ENCODE data around the gene COG1.

COG1 gene

DNA sequence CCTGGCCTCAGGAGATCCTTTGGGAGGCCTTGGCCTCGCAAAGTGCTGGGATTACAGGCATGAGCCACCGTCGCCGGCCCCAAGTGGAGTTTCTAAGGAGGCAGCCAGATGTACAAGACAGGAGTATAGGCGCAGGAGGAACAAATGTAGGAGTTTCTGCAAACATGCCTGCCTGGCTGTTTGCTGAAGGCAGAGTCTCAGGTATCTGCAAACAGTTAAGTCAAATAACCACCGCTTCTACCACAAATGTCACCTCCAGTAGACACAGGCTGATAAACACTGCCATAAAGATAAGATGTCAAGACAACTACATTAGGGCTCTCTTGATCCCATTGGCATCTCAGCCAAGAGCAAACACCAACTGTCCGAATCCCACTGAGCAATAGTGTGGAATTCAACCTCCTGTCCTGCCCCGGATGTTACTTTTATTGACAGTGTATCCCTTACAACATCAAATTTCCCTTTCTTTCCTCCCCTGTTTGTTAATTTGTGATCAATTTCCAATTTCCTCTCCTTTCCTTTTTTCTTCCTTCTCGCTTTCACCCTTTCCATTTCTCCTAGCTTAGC, 5.6 kb upstream of the COG1 start:
- Histone ChIP-seq H3K27me3 (ENCODE audit: insufficient read depth, low read length) (no peaks in the 10 kb centered on the region), H3K9me3 (ENCODE audit: low read length) (no peaks in the 10 kb centered on the region)

DNA sequence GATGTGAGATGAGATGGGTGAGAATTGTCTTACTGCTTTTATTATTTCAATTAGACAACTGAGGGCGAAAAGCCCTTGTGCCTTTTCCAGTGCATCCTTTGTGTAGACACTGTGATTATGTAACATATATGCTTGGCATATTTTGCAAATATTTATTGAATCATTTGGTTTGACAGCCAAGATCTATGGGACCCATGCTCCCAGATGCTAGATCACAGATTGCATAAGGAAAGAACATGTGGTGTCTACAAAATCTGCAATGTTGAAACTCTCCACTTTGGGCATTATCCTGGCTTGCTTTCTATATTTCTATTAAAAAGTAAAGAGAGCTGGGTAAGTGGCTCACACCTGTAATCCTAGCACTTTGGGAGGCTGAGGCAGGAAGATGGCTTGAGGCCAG, 4.8 kb upstream of the COG1 start:
- Histone ChIP-seq H3K9me2 (ENCODE audit: low read depth, low read length) (no peaks in the 10 kb centered on the region), H3K79me2 (ENCODE audit: insufficient read depth, low read length) (no peaks in the 10 kb centered on the region), H3K4me3 (ENCODE audit: low read depth, low read length, poor library complexity, severe bottlenecking) (no peak overlapping the region), H3K27me3 (ENCODE audit: insufficient read depth, low read length) (no peaks in the 10 kb centered on the region), H3K9ac (ENCODE audit: low read length) (no peak overlapping the region), H3K4me2 (ENCODE audit: low read length) (no peak overlapping the region), H3K36me3 (ENCODE audit: insufficient read depth, low read length) (no peaks in the 10 kb centered on the region), H4K20me1 (ENCODE audit: insufficient read depth, low read length) (no peaks in the 10 kb centered on the region), H3F3A (ENCODE audit: insufficient read depth, low read length) (no peaks in the 10 kb centered on the region), H3K9me3 (ENCODE audit: low read length) (no peaks in the 10 kb centered on the region), H2AFZ (ENCODE audit: low read length) (no peak overlapping the region), H3K27ac (ENCODE audit: low read depth, low read length, poor library complexity, severe bottlenecking) (no peak overlapping the region), H3K4me1 (ENCODE audit: insufficient read depth, low read length, severe bottlenecking) (peaks cover 17% of the 10 kb centered on the region)
- TF ChIP-seq EZH2 (IDR thresholded peaks at IDR 0.05; ENCODE audit: borderline replicate concordance, low read length): no peak
- TF ChIP-seq CTCF (IDR thresholded peaks at IDR 0.05; ENCODE audit: low read length): no peak

More for the DNA sequence above, 5.6 kb upstream of the COG1 start:
- no peaks in the 10 kb centered on the region for H3K36me3 ChIP-seq (ENCODE audit: insufficient read depth, low read length)
- H3K9me2 ChIP-seq (ENCODE audit: low read depth, low read length): no peaks in the 10 kb centered on the region
- no peak overlapping the region for H3K4me3 ChIP-seq (ENCODE audit: low read depth, low read length, poor library complexity, severe bottlenecking)
- no peaks in the 10 kb centered on the region for H3K79me2 ChIP-seq (ENCODE audit: insufficient read depth, low read length)
- H4K20me1 ChIP-seq (ENCODE audit: insufficient read depth, low read length): no peaks in the 10 kb centered on the region
- no peak overlapping the region for H3K9ac ChIP-seq (ENCODE audit: low read length)
- peaks cover 17% of the 10 kb centered on the region for H3K4me1 ChIP-seq (ENCODE audit: insufficient read depth, low read length, severe bottlenecking)
- no peak overlapping the region for H2AFZ ChIP-seq (ENCODE audit: low read length)
- no peak for TF ChIP-seq EZH2 (IDR thresholded peaks at IDR 0.05; ENCODE audit: borderline replicate concordance, low read length)
- no peak for TF ChIP-seq CTCF (IDR thresholded peaks at IDR 0.05; ENCODE audit: low read length)
- H3K27ac ChIP-seq (ENCODE audit: low read depth, low read length, poor library complexity, severe bottlenecking): no peak overlapping the region
- no peaks in the 10 kb centered on the region for H3F3A ChIP-seq (ENCODE audit: insufficient read depth, low read length)
- H3K4me2 ChIP-seq (ENCODE audit: low read length): no peak overlapping the region

- H3K4me1 ChIP-seq (ENCODE audit: insufficient read depth, low read length, severe bottlenecking): peaks cover 26% of the 10 kb centered on the region
- TF ChIP-seq CTCF (IDR thresholded peaks at IDR 0.05; ENCODE audit: low read length) (peak; percentile 22; the same call in 1 of the 2 replicates), EZH2 (IDR thresholded peaks at IDR 0.05; ENCODE audit: borderline replicate concordance, low read length) (no peak)
- H3K9me3 ChIP-seq (ENCODE audit: low read length): no peaks in the 10 kb centered on the region
- no peaks in the 10 kb centered on the region for H3K79me2 ChIP-seq (ENCODE audit: insufficient read depth, low read length)
- H3K9ac ChIP-seq (ENCODE audit: low read length): no peak overlapping the region
- H3K4me2 ChIP-seq (ENCODE audit: low read length): no peak overlapping the region
- H3F3A ChIP-seq (ENCODE audit: insufficient read depth, low read length): no peaks in the 10 kb centered on the region
- H4K20me1 ChIP-seq (ENCODE audit: insufficient read depth, low read length): no peaks in the 10 kb centered on the region
- no peak overlapping the region for H3K27ac ChIP-seq (ENCODE audit: low read depth, low read length, poor library complexity, severe bottlenecking)
- no peak overlapping the region for H2AFZ ChIP-seq (ENCODE audit: low read length)
- no peaks in the 10 kb centered on the region for H3K9me2 ChIP-seq (ENCODE audit: low read depth, low read length)
- no peaks in the 10 kb centered on the region for H3K36me3 ChIP-seq (ENCODE audit: insufficient read depth, low read length)
- H3K4me3 ChIP-seq (ENCODE audit: low read depth, low read length, poor library complexity, severe bottlenecking): no peak overlapping the region
- H3K27me3 ChIP-seq (ENCODE audit: insufficient read depth, low read length): no peaks in the 10 kb centered on the region
These were observed 3.3 kb upstream of the COG1 start for GRCh38 chr17:73189417-73190099.

Data from OCI-LY1 (cell line).